Neural progenitor cell (in vitro differentiated cells): ENCODE data around the gene PRDM11.

Experiments used
- CTCF ChIP-seq: fragments of 200-600 bp; sonication (generic); IDR thresholded peaks from 2 replicates; pipeline ENCODE4 v1.5.1; 2017; ENCODE audit warnings: antibody characterized with exemption, mild to moderate bottlenecking
- EZH2 ChIP-seq: fragments of 200-600 bp; sonication (generic); IDR thresholded peaks from 2 replicates; pipeline ENCODE4 v1.6.1; 2017; ENCODE audit warnings: antibody characterized with exemption, mild to moderate bottlenecking, moderate library complexity

GRCh38 chr11:45158210-45158731, 11.8 kb downstream of the PRDM11 start:
- TF ChIP-seq EZH2 = no peak
- TF ChIP-seq CTCF = no peak
